Right cardiac atrium (tissue), 5 donors: ENCODE measurements around the gene GMPR2. TPM values are rescaled to one million over a fixed set of nuclear protein-coding genes. Genes with fewer than 3 reads are reported as not detected.

Experiments used
- ATAC-seq, 2 donors: fragments of 200-7000 bp; cut with Tn5 transposase; one replicate each; pipeline versions ENCODE4 v1.8.0 to v1.9.1; 2020; ENCODE audit warnings: moderate library complexity in 2 of 2, mild to moderate bottlenecking in 1 of 2
- DNase-seq, 3 donors: peaks; one replicate each; pipeline ENCODE4 v3.0.0-alpha.2; 2020
- H3K27ac ChIP-seq: one replicate; pipeline ENCODE4 v1.5.1; 2013; ENCODE audit warnings: mild to moderate bottlenecking, low read length, control low read depth, moderate library complexity
- H3K27me3 ChIP-seq: one replicate; pipeline ENCODE4 v1.6.1; 2013; ENCODE audit not compliant: control insufficient read depth, insufficient read depth
- H3K4me1 ChIP-seq: one replicate; pipeline ENCODE4 v1.6.1; 2013; ENCODE audit warnings: low read length; ENCODE audit not compliant: control insufficient read depth, insufficient read depth
- H3K4me3 ChIP-seq: one replicate; pipeline ENCODE4 v1.5.1; 2013; ENCODE audit warnings: low read length, control low read depth
- H3K9me3 ChIP-seq: one replicate; pipeline ENCODE4 v1.6.1; 2013; ENCODE audit warnings: low read length; ENCODE audit not compliant: control insufficient read depth
- WGBS: extraction: QIAGEN DNeasy Blood & Tissue Kit; methylation state at CpG from one replicate; pipeline ENCODE4 v1.1.7; 2013; 5-methylcytosine and 5-hydroxymethylcytosine counted together
- intact Hi-C, 4 donors: fragments of 100-400 bp; cut with DNase I; formaldehyde crosslinking; loops; one replicate each; pipeline versions ENCODE4 v1.11.0 to v1.14.0; 2022 to 2023
- polyA plus RNA-seq: library from polyadenylated mRNA; stranded (reverse); fragments of 200-250 nt; gene quantifications from one replicate; pipeline ENCODE4 v1.2.3, GENCODE V29; 2013
- total RNA-seq, 4 donors: library from RNA; stranded (reverse); fragmentation: NEBNext Ultra II Directional; extraction: Animal tissue kit (Norgen Biotek cat#: 25700); gene quantifications; one replicate each; pipeline ENCODE4 v1.2.1, GENCODE V29; 2021
- donor health status: healthy with polysubstance abuse.
- donor health status: DM: no; HTN: yes; CAD: no.
- donor health status: DM: no; HTN: no; CAD: no.
- donor health status: DM: no; HTN: yes; CAD: no; lungs with severe emphysema.
- donor health status: DM: yes; HTN: yes; CAD: no.

The GMPR2 gene
- total and polyA plus RNA-seq, 5 donors, result 30.3 to 45.4 (median 33.9) TPM

- intact Hi-C loops, result no loop called here
These were observed 50.0 kb downstream of the GMPR2 start for GRCh38 chr14:24282736-24283135.

DNA sequence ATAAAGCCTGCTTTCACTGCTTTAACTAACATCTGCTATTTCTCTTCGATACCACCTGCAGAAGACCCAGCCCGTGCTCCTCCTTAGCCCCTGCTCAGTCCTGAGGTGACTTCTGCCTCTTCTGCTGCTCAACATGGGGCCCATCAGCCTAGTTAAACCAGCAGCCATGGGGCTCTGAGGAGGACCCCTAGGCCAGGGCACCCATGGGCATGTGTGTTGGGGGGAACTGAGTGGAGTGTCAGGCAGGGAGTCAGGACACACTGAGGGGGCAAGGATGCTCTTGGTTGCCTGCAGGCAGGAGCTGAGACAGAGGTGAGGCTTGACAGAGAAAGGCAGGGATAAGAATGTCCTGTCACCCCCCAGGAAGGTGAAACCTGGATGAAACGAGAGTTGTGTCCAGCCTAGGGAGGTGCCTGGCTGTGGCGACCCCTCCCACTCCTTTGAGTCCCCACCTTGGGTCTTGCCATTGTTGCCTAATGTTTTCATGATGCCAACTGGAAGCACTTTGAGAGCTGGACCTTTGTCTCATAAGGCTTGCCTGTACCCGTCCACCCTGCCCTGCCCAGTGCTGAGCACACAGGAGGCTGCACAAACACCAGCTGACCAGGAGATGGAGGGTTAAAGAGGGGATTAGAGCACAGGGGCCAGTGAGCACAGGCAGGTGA, 51.2 kb downstream of the GMPR2 start:
- intact Hi-C loops, result no loop called here
- Histone ChIP-seq H3K4me3 (no peak overlapping the region), H3K4me1 (peaks cover 2% of the 10 kb centered on the region), H3K9me3 (no peaks in the 10 kb centered on the region), H3K27ac (no peak overlapping the region), H3K27me3 (no peaks in the 10 kb centered on the region)
- DNase-seq, result peak in 1 of 3 donors; percentile 22
- ATAC-seq, result no peak
- WGBS, result 92% methylated on average over 5 of the region's 5 CpGs

More at GRCh38 chr14:24282736-24283135, 50.0 kb downstream of the GMPR2 start:
- WGBS, result 82% methylated on average over 3 of the region's 3 CpGs
- ATAC-seq (no peak), DNase-seq (peak in 1 of 3 donors; percentile 18)
- H3K9me3 ChIP-seq, result no peaks in the 10 kb centered on the region
- no peaks in the 10 kb centered on the region for H3K27me3 ChIP-seq
- no peak overlapping the region for H3K27ac ChIP-seq
- H3K4me1 ChIP-seq, result peaks cover 2% of the 10 kb centered on the region
- no peak overlapping the region for H3K4me3 ChIP-seq

- Histone ChIP-seq H3K27me3 (no peaks in the 10 kb centered on the region), H3K9me3 (no peaks in the 10 kb centered on the region), H3K27ac (no peak overlapping the region), H3K4me3 (no peak overlapping the region), H3K4me1 (peaks cover 2% of the 10 kb centered on the region)
- intact Hi-C loops, result no loop called here
- WGBS, result 77% methylated on average over 11 of the region's 11 CpGs
- DNase-seq (peak in 1 of 3 donors; percentile 37), ATAC-seq (no peak)
These were observed 51.8 kb downstream of the GMPR2 start for GRCh38 chr14:24284501-24285035.

- ATAC-seq, result no peak
- Histone ChIP-seq H3K27ac (no peak overlapping the region), H3K27me3 (no peaks in the 10 kb centered on the region), H3K9me3 (no peaks in the 10 kb centered on the region), H3K4me3 (no peak overlapping the region), H3K4me1 (peaks cover 2% of the 10 kb centered on the region)
- WGBS, result 82% methylated on average over 4 of the region's 4 CpGs
- intact Hi-C loops, result no loop called here
- DNase-seq, result peak in 1 of 3 donors; percentile 3
These were observed 52.6 kb downstream of the GMPR2 start for GRCh38 chr14:24285351-24285750.

DNA sequence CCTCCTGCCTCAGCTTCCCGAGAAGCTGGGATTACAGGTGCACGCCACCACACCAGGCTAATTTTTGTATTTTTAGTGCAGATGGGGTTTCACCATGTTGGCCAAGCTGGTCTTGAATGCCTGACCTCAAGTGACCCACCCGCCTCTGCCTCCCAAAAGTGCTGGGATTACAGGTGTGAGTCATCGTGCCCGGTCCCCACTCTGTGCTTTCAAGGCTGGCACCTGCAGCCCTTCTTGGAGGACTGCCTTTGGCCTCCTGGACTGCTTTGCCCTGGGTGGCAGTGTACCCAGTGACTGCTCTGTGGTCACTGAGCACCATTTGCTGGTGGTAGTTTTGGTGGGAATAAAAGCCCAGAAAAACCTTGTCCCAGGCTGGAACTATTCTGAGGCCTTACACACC, 54.3 kb downstream of the GMPR2 start:
- H3K9me3 ChIP-seq, result no peaks in the 10 kb centered on the region
- no peak overlapping the region for H3K27ac ChIP-seq
- DNase-seq (peak in 1 of 3 donors; percentile 27), ATAC-seq (no peak)
- intact Hi-C loops, result no loop called here
- no peaks in the 10 kb centered on the region for H3K27me3 ChIP-seq
- WGBS, result 95% methylated on average over 5 of the region's 5 CpGs
- no peak overlapping the region for H3K4me3 ChIP-seq
- H3K4me1 ChIP-seq, result no peaks in the 10 kb centered on the region

Other genes with a start within 250 kb of the GMPR2 start
Only the 30 nearest of the 34 such genes appear.
- gene CARMIL3, start 180.9 kb upstream of the GMPR2 start, total RNA-seq, result under 1 TPM; 0.17 to 0.45 (median 0.17) TPM
- gene CARMIL3, start 180.9 kb upstream of the GMPR2 start, polyA plus RNA-seq, result 0.18 TPM
- under 1 TPM in 1 of 4 donors, not detected in 3; 0.14 TPM for gene CPNE6, start 161.4 kb upstream of the GMPR2 start, total RNA-seq
- 0.16 TPM for gene CPNE6, start 161.4 kb upstream of the GMPR2 start, polyA plus RNA-seq
- gene PCK2, start 138.6 kb upstream of the GMPR2 start, total RNA-seq, result 10 to 100 TPM in 1 of 4 donors, 1 to 10 TPM in 3; 4.0 to 11.0 (median 5.3) TPM
- gene PCK2, start 138.6 kb upstream of the GMPR2 start, polyA plus RNA-seq, result 3.5 TPM
- 10 to 100 TPM; 50.6 to 70.7 (median 62.6) TPM for gene DCAF11, start 118.2 kb upstream of the GMPR2 start, total RNA-seq
- 33.1 TPM for gene DCAF11, start 118.2 kb upstream of the GMPR2 start, polyA plus RNA-seq
- 1 to 10 TPM in 3 of 4 donors, under 1 TPM in 1; 0.79 to 2.9 (median 2.4) TPM for gene NRL, start 118.0 kb upstream of the GMPR2 start, total RNA-seq
- gene NRL, start 118.0 kb upstream of the GMPR2 start, polyA plus RNA-seq, result 2.6 TPM
- 100 to 1,000 TPM in 3 of 4 donors, 10 to 100 TPM in 1; 87.4 to 178 (median 134) TPM for gene FITM1, start 102.3 kb upstream of the GMPR2 start, total RNA-seq
- gene FITM1, start 102.3 kb upstream of the GMPR2 start, polyA plus RNA-seq, result 224 TPM
- 100 to 1,000 TPM in 3 of 4 donors, 10 to 100 TPM in 1; 99.8 to 112 (median 103) TPM for gene PSME1, start 96.7 kb upstream of the GMPR2 start, total RNA-seq
- gene PSME1, start 96.7 kb upstream of the GMPR2 start, polyA plus RNA-seq, result 141 TPM
- 10 to 100 TPM; 17.2 to 18.9 (median 18.1) TPM for gene EMC9, start 91.3 kb upstream of the GMPR2 start, total RNA-seq
- 21.2 TPM for gene EMC9, start 91.3 kb upstream of the GMPR2 start, polyA plus RNA-seq
- gene PSME2, start 86.3 kb upstream of the GMPR2 start, total RNA-seq, result 10 to 100 TPM; 62.7 to 90.6 (median 67.6) TPM
- 102 TPM for gene PSME2, start 86.3 kb upstream of the GMPR2 start, polyA plus RNA-seq
- gene RNF31, start 85.4 kb upstream of the GMPR2 start, total RNA-seq, result 10 to 100 TPM; 29.2 to 48.4 (median 42.6) TPM
- gene RNF31, start 85.4 kb upstream of the GMPR2 start, polyA plus RNA-seq, result 27.6 TPM
- 100 to 1,000 TPM in 1 of 4 donors, 10 to 100 TPM in 3; 47.5 to 103 (median 59.0) TPM for gene IRF9, start 71.7 kb upstream of the GMPR2 start, total RNA-seq
- gene IRF9, start 71.7 kb upstream of the GMPR2 start, polyA plus RNA-seq, result 44.5 TPM
- 1 to 10 TPM; 1.9 to 5.8 (median 3.2) TPM for gene REC8, start 60.8 kb upstream of the GMPR2 start, total RNA-seq
- gene REC8, start 60.8 kb upstream of the GMPR2 start, polyA plus RNA-seq, result 4.1 TPM
- gene IPO4, start 44.1 kb upstream of the GMPR2 start, total RNA-seq, result 10 to 100 TPM; 10.2 to 22.5 (median 12.1) TPM
- gene IPO4, start 44.1 kb upstream of the GMPR2 start, polyA plus RNA-seq, result 4.1 TPM
- gene TM9SF1, start 37.5 kb upstream of the GMPR2 start, total RNA-seq, result 10 to 100 TPM; 26.4 to 37.6 (median 30.4) TPM
- 14.8 TPM for gene TM9SF1, start 37.5 kb upstream of the GMPR2 start, polyA plus RNA-seq
- gene TSSK4, start 27.2 kb upstream of the GMPR2 start, total RNA-seq, result under 1 TPM in 2 of 4 donors, not detected in 2; 0.18 to 0.37 TPM
- not detected for gene TSSK4, start 27.2 kb upstream of the GMPR2 start, polyA plus RNA-seq
- 10 to 100 TPM; 35.2 to 49.3 (median 39.5) TPM for gene CHMP4A, start 19.4 kb upstream of the GMPR2 start, total RNA-seq
- gene CHMP4A, start 19.4 kb upstream of the GMPR2 start, polyA plus RNA-seq, result 56.3 TPM
- gene MDP1, start 16.9 kb upstream of the GMPR2 start, total RNA-seq, result 10 to 100 TPM; 15.7 to 21.8 (median 18.8) TPM
- 26.8 TPM for gene MDP1, start 16.9 kb upstream of the GMPR2 start, polyA plus RNA-seq
- 100 to 1,000 TPM; 167 to 190 (median 183) TPM for gene NEDD8, start 562 bp upstream of the GMPR2 start, total RNA-seq
- 302 TPM for gene NEDD8, start 562 bp upstream of the GMPR2 start, polyA plus RNA-seq
- gene TINF2, start 9.7 kb downstream of the GMPR2 start, total RNA-seq, result 10 to 100 TPM; 38.9 to 45.9 (median 45.3) TPM
- gene TINF2, start 9.7 kb downstream of the GMPR2 start, polyA plus RNA-seq, result 23.0 TPM
- gene TGM1, start 30.2 kb downstream of the GMPR2 start, total RNA-seq, result 1 to 10 TPM in 1 of 4 donors, under 1 TPM in 3; 0.36 to 2.0 (median 0.58) TPM
- gene TGM1, start 30.2 kb downstream of the GMPR2 start, polyA plus RNA-seq, result 0.16 TPM
- 10 to 100 TPM; 18.1 to 21.4 (median 20.8) TPM for gene RABGGTA, start 38.7 kb downstream of the GMPR2 start, total RNA-seq
- gene RABGGTA, start 38.7 kb downstream of the GMPR2 start, polyA plus RNA-seq, result 20.7 TPM
- gene DHRS1, start 66.9 kb downstream of the GMPR2 start, total RNA-seq, result 10 to 100 TPM in 2 of 4 donors, 1 to 10 TPM in 2; 5.9 to 12.0 (median 10.4) TPM
- gene DHRS1, start 66.9 kb downstream of the GMPR2 start, polyA plus RNA-seq, result 7.2 TPM
- gene NOP9, start 66.9 kb downstream of the GMPR2 start, total RNA-seq, result 10 to 100 TPM; 19.2 to 20.3 (median 19.6) TPM
- 9.6 TPM for gene NOP9, start 66.9 kb downstream of the GMPR2 start, polyA plus RNA-seq
- 1 to 10 TPM; 5.8 to 8.5 (median 6.9) TPM for gene CIDEB, start 75.0 kb downstream of the GMPR2 start, total RNA-seq
- 3.6 TPM for gene CIDEB, start 75.0 kb downstream of the GMPR2 start, polyA plus RNA-seq
- 1 to 10 TPM; 1.2 to 2.1 (median 1.4) TPM for gene LTB4R2, start 77.2 kb downstream of the GMPR2 start, total RNA-seq
- 0.66 TPM for gene LTB4R2, start 77.2 kb downstream of the GMPR2 start, polyA plus RNA-seq
- gene LTB4R, start 78.6 kb downstream of the GMPR2 start, total RNA-seq, result 1 to 10 TPM; 2.2 to 3.1 (median 2.4) TPM
- 1.6 TPM for gene LTB4R, start 78.6 kb downstream of the GMPR2 start, polyA plus RNA-seq
- gene ADCY4, start 102.1 kb downstream of the GMPR2 start, total RNA-seq, result 10 to 100 TPM; 24.1 to 45.3 (median 32.8) TPM
- 33.4 TPM for gene ADCY4, start 102.1 kb downstream of the GMPR2 start, polyA plus RNA-seq
- gene RIPK3, start 107.1 kb downstream of the GMPR2 start, total RNA-seq, result 1 to 10 TPM; 2.9 to 7.0 (median 6.4) TPM
- gene RIPK3, start 107.1 kb downstream of the GMPR2 start, polyA plus RNA-seq, result 3.8 TPM
- 10 to 100 TPM; 15.7 to 40.0 (median 31.0) TPM for gene NFATC4, start 135.3 kb downstream of the GMPR2 start, total RNA-seq
- 25.8 TPM for gene NFATC4, start 135.3 kb downstream of the GMPR2 start, polyA plus RNA-seq
- 10 to 100 TPM in 2 of 4 donors, 1 to 10 TPM in 2; 9.3 to 12.0 (median 10.5) TPM for gene NYNRIN, start 166.1 kb downstream of the GMPR2 start, total RNA-seq
- 5.1 TPM for gene NYNRIN, start 166.1 kb downstream of the GMPR2 start, polyA plus RNA-seq